ENCODE measurements around the gene CUL7.

- TF ChIP-seq POLR2A (IDR thresholded peaks at IDR 0.05) (no peak), POLR2AphosphoS5 (IDR thresholded peaks at IDR 0.05) (no peak)
- TF ChIP-seq, protein P1, sequence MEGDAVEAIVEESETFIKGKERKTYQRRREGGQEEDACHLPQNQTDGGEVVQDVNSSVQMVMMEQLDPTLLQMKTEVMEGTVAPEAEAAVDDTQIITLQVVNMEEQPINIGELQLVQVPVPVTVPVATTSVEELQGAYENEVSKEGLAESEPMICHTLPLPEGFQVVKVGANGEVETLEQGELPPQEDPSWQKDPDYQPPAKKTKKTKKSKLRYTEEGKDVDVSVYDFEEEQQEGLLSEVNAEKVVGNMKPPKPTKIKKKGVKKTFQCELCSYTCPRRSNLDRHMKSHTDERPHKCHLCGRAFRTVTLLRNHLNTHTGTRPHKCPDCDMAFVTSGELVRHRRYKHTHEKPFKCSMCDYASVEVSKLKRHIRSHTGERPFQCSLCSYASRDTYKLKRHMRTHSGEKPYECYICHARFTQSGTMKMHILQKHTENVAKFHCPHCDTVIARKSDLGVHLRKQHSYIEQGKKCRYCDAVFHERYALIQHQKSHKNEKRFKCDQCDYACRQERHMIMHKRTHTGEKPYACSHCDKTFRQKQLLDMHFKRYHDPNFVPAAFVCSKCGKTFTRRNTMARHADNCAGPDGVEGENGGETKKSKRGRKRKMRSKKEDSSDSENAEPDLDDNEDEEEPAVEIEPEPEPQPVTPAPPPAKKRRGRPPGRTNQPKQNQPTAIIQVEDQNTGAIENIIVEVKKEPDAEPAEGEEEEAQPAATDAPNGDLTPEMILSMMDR (IDR thresholded peaks at IDR 0.05), result no peak
Measured at GRCh38 chr6:43020052-43020705, 33.5 kb downstream of the CUL7 start.
